ENCODE measurements around the gene ZCCHC7.

The ZCCHC7 gene

DNA sequence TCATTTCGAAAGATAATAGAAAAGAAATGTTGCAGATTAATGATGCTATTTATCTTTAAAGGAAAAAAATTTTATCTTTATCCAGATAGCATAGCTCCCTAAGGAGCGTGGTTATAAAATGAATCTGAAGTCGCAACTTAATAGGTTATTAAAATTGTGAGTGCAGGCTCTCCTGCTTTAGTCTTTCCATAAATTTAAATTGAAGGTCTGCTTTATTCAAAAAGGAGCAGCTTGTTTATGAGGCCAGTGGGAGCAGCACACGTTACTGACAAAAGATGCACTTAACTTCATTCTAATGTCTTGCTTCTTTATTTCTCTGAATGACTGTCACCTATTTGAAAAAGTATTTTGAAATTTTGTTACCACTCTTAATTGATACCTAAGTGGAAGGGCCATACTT is 95.0 kb downstream of the ZCCHC7 start:
- H3K27me3 ChIP-seq (ENCODE audit: insufficient read depth, poor library complexity, severe bottlenecking) = no peaks in the 10 kb centered on the region
- no peak overlapping the region for H3K27ac ChIP-seq (replicated peaks)
- no peak for DNase-seq (ENCODE audit: low read depth in 1 of 2, low spot score in 1 of 2)
- no peak for TF ChIP-seq SPI1 (IDR thresholded peaks at IDR 0.05; ENCODE audit: borderline replicate concordance, low read depth)
- no peak for TF ChIP-seq GABPA (IDR thresholded peaks at IDR 0.05; ENCODE audit: low read depth)
- TF ChIP-seq POLR2AphosphoS5 (IDR thresholded peaks at IDR 0.05; ENCODE audit: low read depth) = no peak
- H3K4me3 ChIP-seq (replicated peaks; ENCODE audit: insufficient read depth, low read length) = no peak overlapping the region

DNA sequence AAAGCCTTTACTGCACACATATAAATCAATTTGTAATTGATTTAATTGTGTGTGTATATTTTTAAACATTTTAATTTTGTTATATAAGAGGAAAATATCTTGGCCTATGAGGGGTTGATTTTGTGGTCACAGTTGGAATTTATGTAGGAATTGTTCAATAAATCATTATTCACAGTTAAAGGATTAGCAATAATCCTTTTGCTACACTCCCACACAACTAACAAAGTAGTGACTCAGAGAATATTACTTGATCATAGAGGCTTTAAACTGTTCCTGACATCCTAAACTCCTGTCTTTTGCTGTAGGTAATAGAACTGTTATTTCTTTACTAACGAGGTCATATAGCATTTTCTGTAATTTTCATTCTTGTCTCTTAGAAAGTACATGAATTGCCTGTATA is 95.5 kb downstream of the ZCCHC7 start:
- Histone ChIP-seq H3K4me3 (replicated peaks; ENCODE audit: insufficient read depth, low read length) (no peak overlapping the region), H3K27ac (replicated peaks) (no peak overlapping the region), H3K27me3 (ENCODE audit: insufficient read depth, poor library complexity, severe bottlenecking) (no peaks in the 10 kb centered on the region)
- TF ChIP-seq GABPA (IDR thresholded peaks at IDR 0.05; ENCODE audit: low read depth) = no peak
- TF ChIP-seq, protein P1, sequence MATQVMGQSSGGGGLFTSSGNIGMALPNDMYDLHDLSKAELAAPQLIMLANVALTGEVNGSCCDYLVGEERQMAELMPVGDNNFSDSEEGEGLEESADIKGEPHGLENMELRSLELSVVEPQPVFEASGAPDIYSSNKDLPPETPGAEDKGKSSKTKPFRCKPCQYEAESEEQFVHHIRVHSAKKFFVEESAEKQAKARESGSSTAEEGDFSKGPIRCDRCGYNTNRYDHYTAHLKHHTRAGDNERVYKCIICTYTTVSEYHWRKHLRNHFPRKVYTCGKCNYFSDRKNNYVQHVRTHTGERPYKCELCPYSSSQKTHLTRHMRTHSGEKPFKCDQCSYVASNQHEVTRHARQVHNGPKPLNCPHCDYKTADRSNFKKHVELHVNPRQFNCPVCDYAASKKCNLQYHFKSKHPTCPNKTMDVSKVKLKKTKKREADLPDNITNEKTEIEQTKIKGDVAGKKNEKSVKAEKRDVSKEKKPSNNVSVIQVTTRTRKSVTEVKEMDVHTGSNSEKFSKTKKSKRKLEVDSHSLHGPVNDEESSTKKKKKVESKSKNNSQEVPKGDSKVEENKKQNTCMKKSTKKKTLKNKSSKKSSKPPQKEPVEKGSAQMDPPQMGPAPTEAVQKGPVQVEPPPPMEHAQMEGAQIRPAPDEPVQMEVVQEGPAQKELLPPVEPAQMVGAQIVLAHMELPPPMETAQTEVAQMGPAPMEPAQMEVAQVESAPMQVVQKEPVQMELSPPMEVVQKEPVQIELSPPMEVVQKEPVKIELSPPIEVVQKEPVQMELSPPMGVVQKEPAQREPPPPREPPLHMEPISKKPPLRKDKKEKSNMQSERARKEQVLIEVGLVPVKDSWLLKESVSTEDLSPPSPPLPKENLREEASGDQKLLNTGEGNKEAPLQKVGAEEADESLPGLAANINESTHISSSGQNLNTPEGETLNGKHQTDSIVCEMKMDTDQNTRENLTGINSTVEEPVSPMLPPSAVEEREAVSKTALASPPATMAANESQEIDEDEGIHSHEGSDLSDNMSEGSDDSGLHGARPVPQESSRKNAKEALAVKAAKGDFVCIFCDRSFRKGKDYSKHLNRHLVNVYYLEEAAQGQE (IDR thresholded peaks at IDR 0.05; ENCODE audit: insufficient replicate concordance, low read depth) = no peak
- TF ChIP-seq, protein P2, sequence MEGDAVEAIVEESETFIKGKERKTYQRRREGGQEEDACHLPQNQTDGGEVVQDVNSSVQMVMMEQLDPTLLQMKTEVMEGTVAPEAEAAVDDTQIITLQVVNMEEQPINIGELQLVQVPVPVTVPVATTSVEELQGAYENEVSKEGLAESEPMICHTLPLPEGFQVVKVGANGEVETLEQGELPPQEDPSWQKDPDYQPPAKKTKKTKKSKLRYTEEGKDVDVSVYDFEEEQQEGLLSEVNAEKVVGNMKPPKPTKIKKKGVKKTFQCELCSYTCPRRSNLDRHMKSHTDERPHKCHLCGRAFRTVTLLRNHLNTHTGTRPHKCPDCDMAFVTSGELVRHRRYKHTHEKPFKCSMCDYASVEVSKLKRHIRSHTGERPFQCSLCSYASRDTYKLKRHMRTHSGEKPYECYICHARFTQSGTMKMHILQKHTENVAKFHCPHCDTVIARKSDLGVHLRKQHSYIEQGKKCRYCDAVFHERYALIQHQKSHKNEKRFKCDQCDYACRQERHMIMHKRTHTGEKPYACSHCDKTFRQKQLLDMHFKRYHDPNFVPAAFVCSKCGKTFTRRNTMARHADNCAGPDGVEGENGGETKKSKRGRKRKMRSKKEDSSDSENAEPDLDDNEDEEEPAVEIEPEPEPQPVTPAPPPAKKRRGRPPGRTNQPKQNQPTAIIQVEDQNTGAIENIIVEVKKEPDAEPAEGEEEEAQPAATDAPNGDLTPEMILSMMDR (IDR thresholded peaks at IDR 0.05; ENCODE audit: insufficient read depth, low read length) = no peak
- TF ChIP-seq SPI1 (IDR thresholded peaks at IDR 0.05; ENCODE audit: borderline replicate concordance, low read depth) = no peak
- TF ChIP-seq POLR2AphosphoS5 (IDR thresholded peaks at IDR 0.05; ENCODE audit: low read depth) = no peak
- DNase-seq (ENCODE audit: low read depth in 1 of 2, low spot score in 1 of 2) = no peak

DNA sequence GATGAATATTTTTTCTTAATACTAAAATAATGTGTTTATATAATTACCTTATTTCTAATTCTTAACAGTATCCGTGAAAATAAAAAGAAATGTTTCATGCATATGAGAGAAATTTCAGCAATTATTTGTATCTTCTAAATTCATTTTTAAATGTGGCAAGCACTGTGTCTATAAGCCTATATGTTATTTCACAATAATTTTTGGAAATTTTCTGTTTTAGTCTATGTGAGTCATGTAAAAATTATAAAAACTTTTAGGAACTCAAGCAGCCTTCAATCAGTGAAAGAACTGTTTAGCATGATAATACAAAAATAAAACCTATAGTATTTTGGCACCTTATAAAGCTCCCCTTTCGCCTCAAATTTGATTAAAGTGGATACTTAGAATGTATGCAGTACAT is 96.8 kb downstream of the ZCCHC7 start:
- Histone ChIP-seq H3K27ac (replicated peaks) (no peak overlapping the region), H3K27me3 (ENCODE audit: insufficient read depth, poor library complexity, severe bottlenecking) (no peaks in the 10 kb centered on the region), H3K4me3 (replicated peaks; ENCODE audit: insufficient read depth, low read length) (no peak overlapping the region)
- DNase-seq (ENCODE audit: low read depth in 1 of 2, low spot score in 1 of 2) = no peak
- no peak for TF ChIP-seq GABPA (IDR thresholded peaks at IDR 0.05; ENCODE audit: low read depth)

DNA sequence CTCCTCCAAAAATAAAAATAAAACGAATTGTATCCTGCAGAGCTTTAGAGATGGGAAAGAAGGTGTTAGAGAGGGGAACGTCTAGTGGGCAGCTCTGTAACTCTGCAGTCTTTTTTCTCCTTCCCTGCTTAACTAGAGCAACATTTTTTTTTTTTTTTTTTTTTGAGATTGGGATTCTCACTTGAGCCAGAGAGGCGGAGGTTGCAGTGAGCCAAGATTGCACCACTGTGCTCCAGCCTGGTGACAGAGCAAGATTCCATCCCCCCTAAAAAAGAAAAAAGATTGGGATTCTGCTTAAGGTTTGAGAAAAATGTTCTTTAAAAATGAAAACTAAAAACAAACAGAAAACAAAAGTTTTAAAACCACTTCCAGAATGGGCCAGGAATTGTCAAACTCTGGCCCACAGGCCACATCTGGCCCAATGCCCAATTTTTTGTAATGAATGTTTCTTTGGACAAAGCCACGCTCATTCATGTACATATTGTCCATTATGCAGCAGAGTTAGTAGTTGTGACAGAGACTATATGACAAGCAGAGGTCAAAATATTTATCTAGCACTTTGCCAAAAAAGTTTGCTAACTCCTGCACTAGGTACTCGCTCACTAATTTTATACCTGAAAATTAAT is 98.5 kb downstream of the ZCCHC7 start:
- Histone ChIP-seq H3K27ac (replicated peaks) (no peak overlapping the region), H3K4me3 (replicated peaks; ENCODE audit: insufficient read depth, low read length) (no peak overlapping the region), H3K27me3 (ENCODE audit: insufficient read depth, poor library complexity, severe bottlenecking) (no peaks in the 10 kb centered on the region)
- DNase-seq (ENCODE audit: low read depth in 1 of 2, low spot score in 1 of 2) = no peak
- TF ChIP-seq POLR2AphosphoS5 (IDR thresholded peaks at IDR 0.05; ENCODE audit: low read depth) (no peak), SPI1 (IDR thresholded peaks at IDR 0.05; ENCODE audit: borderline replicate concordance, low read depth) (no peak), GABPA (IDR thresholded peaks at IDR 0.05; ENCODE audit: low read depth) (no peak)
- TF ChIP-seq, protein P1 (IDR thresholded peaks at IDR 0.05; ENCODE audit: insufficient replicate concordance, low read depth) = no peak
- TF ChIP-seq, protein P2 (IDR thresholded peaks at IDR 0.05; ENCODE audit: insufficient read depth, low read length) = no peak

DNA sequence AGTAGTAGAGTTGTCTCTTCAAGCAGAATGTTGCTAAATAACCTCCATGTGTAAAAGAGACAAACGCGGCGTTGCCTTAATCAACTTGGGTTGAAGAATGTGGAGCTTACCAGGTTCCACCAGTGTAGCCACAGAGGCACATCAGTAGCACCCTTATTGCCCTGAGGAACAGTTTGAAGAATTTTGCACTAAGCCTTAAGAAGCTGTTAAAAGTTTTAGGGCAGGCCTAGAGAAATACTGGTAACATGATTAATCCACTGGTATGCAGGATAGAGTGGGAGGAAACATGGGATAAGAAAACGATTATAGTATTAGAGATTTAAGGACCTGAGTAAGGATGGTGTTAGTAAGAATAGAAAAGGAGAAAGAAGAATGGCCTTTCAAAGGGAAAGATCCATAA is 100.6 kb downstream of the ZCCHC7 start:
- Histone ChIP-seq H3K27ac (replicated peaks) (no peak overlapping the region), H3K4me3 (replicated peaks; ENCODE audit: insufficient read depth, low read length) (no peak overlapping the region), H3K27me3 (ENCODE audit: insufficient read depth, poor library complexity, severe bottlenecking) (no peaks in the 10 kb centered on the region)
- DNase-seq (ENCODE audit: low read depth in 1 of 2, low spot score in 1 of 2) = no peak
- no peak for TF ChIP-seq GABPA (IDR thresholded peaks at IDR 0.05; ENCODE audit: low read depth)
- TF ChIP-seq, protein P1 (IDR thresholded peaks at IDR 0.05; ENCODE audit: insufficient replicate concordance, low read depth) = no peak

Data from HL-60 (cell line).